Fibroblast of lung (primary cell): ENCODE results near the gene TUBGCP3.

Experiments
- EZH2 ChIP-seq: IDR thresholded peaks from 2 replicates; pipeline ENCODE4 v1.5.1; 2012; ENCODE audit warnings: low read length, control low read depth, mild to moderate bottlenecking; ENCODE audit errors: missing control alignments
- TF ChIP-seq, protein P1 (sequence below), 2 donors: IDR thresholded peaks in 1 of 2; conservative IDR thresholded peaks in 1 of 2; 1 replicate in 1 of 2; 2 replicates in 1 of 2; pipeline ENCODE4 v1.5.1; 2011 to 2012; ENCODE audit warnings: low read length in 2 of 2, control low read depth in 1 of 2, inconsistent platforms in 1 of 2, low read depth in 1 of 2, mild to moderate bottlenecking in 1 of 2

DNA sequence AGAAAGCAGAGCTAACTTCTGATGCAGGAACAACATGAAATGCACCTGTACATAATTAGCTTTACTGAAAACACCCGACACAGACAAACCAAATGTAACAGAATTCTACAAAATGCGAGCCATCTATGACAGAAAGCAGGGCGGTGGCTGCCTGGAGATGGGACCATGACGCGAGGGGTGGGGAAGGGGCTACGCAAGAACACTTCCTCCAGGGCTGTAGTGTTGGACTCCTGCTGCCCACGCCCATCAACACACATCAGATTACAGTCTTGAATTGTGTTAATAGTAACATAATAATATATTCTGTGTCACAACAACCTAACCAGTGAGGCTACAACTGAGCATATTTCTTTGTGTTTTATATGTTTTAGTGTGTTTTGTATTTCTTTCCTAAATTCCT lies 108.6 kb downstream of the TUBGCP3 start:
- TF ChIP-seq, protein P1, sequence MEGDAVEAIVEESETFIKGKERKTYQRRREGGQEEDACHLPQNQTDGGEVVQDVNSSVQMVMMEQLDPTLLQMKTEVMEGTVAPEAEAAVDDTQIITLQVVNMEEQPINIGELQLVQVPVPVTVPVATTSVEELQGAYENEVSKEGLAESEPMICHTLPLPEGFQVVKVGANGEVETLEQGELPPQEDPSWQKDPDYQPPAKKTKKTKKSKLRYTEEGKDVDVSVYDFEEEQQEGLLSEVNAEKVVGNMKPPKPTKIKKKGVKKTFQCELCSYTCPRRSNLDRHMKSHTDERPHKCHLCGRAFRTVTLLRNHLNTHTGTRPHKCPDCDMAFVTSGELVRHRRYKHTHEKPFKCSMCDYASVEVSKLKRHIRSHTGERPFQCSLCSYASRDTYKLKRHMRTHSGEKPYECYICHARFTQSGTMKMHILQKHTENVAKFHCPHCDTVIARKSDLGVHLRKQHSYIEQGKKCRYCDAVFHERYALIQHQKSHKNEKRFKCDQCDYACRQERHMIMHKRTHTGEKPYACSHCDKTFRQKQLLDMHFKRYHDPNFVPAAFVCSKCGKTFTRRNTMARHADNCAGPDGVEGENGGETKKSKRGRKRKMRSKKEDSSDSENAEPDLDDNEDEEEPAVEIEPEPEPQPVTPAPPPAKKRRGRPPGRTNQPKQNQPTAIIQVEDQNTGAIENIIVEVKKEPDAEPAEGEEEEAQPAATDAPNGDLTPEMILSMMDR (conservative IDR thresholded peaks at IDR 0.05 in 1 of 2, IDR thresholded peaks at IDR 0.05 in 1 of 2; ENCODE audit: low read depth in 1 of 2, low read length in 2 of 2) = no peak
- no peak for TF ChIP-seq EZH2
